Measurements from ENCODE around the gene TMEM74B. TPM values are rescaled to one million over a fixed set of nuclear protein-coding genes. Genes with fewer than 3 reads are reported as not detected.

The TMEM74B gene
- total RNA-seq, 2 donors from 2014 or later = not detected

GRCh38 chr20:1199212-1199873 is 14.6 kb upstream of the TMEM74B start:
- no peak for ATAC-seq
- intact Hi-C loops (cut with DNase I) = no loop called here
- no peak overlapping the region for H3K27ac ChIP-seq

GRCh38 chr20:1198751-1199150 is 14.0 kb upstream of the TMEM74B start:
- intact Hi-C loops (cut with DNase I) = no loop called here
- Histone ChIP-seq H3K36me3 (replicated peaks in 1 of 2; ENCODE audit: insufficient read depth in 1 of 2, low read depth in 2 of 2) (no peaks in the 10 kb centered on the region), H3K27ac (no peak overlapping the region), H3K9me3 (no peaks in the 10 kb centered on the region), H3K4me1 (no peaks in the 10 kb centered on the region), H3K27me3 (no peaks in the 10 kb centered on the region), H3K4me3 (no peak overlapping the region)
- no peak for ATAC-seq
- no peak for TF ChIP-seq POLR2A (IDR thresholded peaks at IDR 0.05)
- TF ChIP-seq CTCF (IDR thresholded peaks at IDR 0.05) = no peak
- 78 to 83% methylated on average over 5 of the region's 5 CpGs for WGBS, 2 donors
- DNase-seq = no peak

More at GRCh38 chr20:1199212-1199873, 14.6 kb upstream of the TMEM74B start:
- Histone ChIP-seq H3K9me3 (no peaks in the 10 kb centered on the region), H3K4me1 (no peaks in the 10 kb centered on the region), H3K4me3 (no peak overlapping the region), H3K36me3 (replicated peaks in 1 of 2; ENCODE audit: insufficient read depth in 1 of 2, low read depth in 2 of 2) (no peaks in the 10 kb centered on the region), H3K27me3 (no peaks in the 10 kb centered on the region)
- no peak for DNase-seq
- TF ChIP-seq POLR2A (IDR thresholded peaks at IDR 0.05) = no peak
- no peak for TF ChIP-seq CTCF (IDR thresholded peaks at IDR 0.05)
- 58 to 64% methylated on average over 7 of the region's 7 CpGs for WGBS, 2 donors

- intact Hi-C loops (cut with DNase I) = no loop called here
- Histone ChIP-seq H3K36me3 (replicated peaks in 1 of 2; ENCODE audit: insufficient read depth in 1 of 2, low read depth in 2 of 2) (no peaks in the 10 kb centered on the region), H3K4me1 (no peaks in the 10 kb centered on the region), H3K27ac (no peak overlapping the region), H3K27me3 (no peaks in the 10 kb centered on the region), H3K4me3 (no peak overlapping the region), H3K9me3 (no peaks in the 10 kb centered on the region)
- 79 to 81% methylated on average over 7 of the region's 7 CpGs for WGBS, 2 donors
- no peak for DNase-seq
- ATAC-seq = no peak
- TF ChIP-seq CTCF (IDR thresholded peaks at IDR 0.05) = no peak
- TF ChIP-seq POLR2A (IDR thresholded peaks at IDR 0.05) = no peak
Observed at GRCh38 chr20:1197801-1198200, 13.0 kb upstream of the TMEM74B start.

- no peak overlapping the region for H3K27ac ChIP-seq
- H3K9me3 ChIP-seq = no peaks in the 10 kb centered on the region
- 46 to 84% methylated on average over 2 of the region's 2 CpGs for WGBS, 2 donors
- no peaks in the 10 kb centered on the region for H3K36me3 ChIP-seq (replicated peaks in 1 of 2; ENCODE audit: insufficient read depth in 1 of 2, low read depth in 2 of 2)
- intact Hi-C loops (cut with DNase I) = no loop called here
- no peaks in the 10 kb centered on the region for H3K4me1 ChIP-seq
- H3K27me3 ChIP-seq = no peaks in the 10 kb centered on the region
- DNase-seq (no peak), ATAC-seq (no peak)
- no peak overlapping the region for H3K4me3 ChIP-seq
- TF ChIP-seq CTCF (IDR thresholded peaks at IDR 0.05) = no peak
- TF ChIP-seq POLR2A (IDR thresholded peaks at IDR 0.05) = no peak
Observed at GRCh38 chr20:1196634-1197033, 11.9 kb upstream of the TMEM74B start.

GRCh38 chr20:1195226-1195625 is 10.4 kb upstream of the TMEM74B start:
- no peak for ATAC-seq
- intact Hi-C loops (cut with DNase I) = no loop called here

More at GRCh38 chr20:1195226-1195625, 10.4 kb upstream of the TMEM74B start:
- no peak for DNase-seq
- Histone ChIP-seq H3K27me3 (no peaks in the 10 kb centered on the region), H3K9me3 (no peaks in the 10 kb centered on the region), H3K27ac (no peak overlapping the region), H3K36me3 (replicated peaks in 1 of 2; ENCODE audit: insufficient read depth in 1 of 2, low read depth in 2 of 2) (no peaks in the 10 kb centered on the region), H3K4me1 (no peaks in the 10 kb centered on the region), H3K4me3 (no peak overlapping the region)
- TF ChIP-seq CTCF (IDR thresholded peaks at IDR 0.05) = no peak
- WGBS, 2 donors = 67 to 79% methylated on average over 1 of the region's 1 CpG
